ENCODE measurements around the gene UBL3. TPM values are rescaled to one million over a fixed set of nuclear protein-coding genes. Genes with fewer than 3 reads are reported as not detected.

Gene UBL3
- total and polyA plus RNA-seq, 2 donors, result 10.2 to 31.2 TPM

DNA sequence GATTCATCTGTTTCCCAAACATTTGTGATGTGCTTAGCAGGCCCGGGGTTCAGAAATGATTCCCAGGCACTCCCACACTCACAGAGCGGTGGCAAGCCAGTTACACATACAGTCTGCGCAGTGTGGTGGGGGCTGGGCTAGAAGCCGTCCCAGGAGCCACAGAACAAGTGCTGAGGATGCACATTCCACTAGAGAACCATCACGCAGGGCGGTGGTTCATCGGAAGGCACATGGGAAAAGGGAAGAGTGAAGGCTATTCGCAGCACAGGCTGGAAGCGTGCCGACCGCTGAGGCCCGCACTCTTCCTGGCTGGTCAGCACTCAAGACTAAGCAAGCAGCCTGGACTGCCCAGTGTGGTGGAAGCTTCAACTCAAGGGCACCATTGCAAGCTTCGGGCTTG is 128.7 kb downstream of the UBL3 start:
- H3K36me3 ChIP-seq (ENCODE audit: control insufficient read depth in 2 of 2, insufficient read depth in 2 of 2, low read length in 1 of 2), result no peaks in the 10 kb centered on the region
- no peak overlapping the region for H3K27ac ChIP-seq (ENCODE audit: low read depth in 1 of 2, low read length in 1 of 2)
- H3K4me1 ChIP-seq (ENCODE audit: control insufficient read depth in 2 of 2, insufficient read depth in 2 of 2, low read length in 2 of 2), result no peaks in the 10 kb centered on the region
- no peak overlapping the region for H3K4me3 ChIP-seq (ENCODE audit: low read length in 2 of 2)
- 96% methylated on average over 13 of the region's 13 CpGs for WGBS
- no peaks in the 10 kb centered on the region for H3K27me3 ChIP-seq (ENCODE audit: control insufficient read depth in 2 of 2, insufficient read depth in 1 of 2, low read length in 1 of 2)
- no peak for DNase-seq (ENCODE audit: low read depth in 6 of 9, low spot score in 9 of 9)
- no peaks in the 10 kb centered on the region for H3K9me3 ChIP-seq (ENCODE audit: control insufficient read depth in 2 of 2, insufficient read depth in 1 of 2, low read length in 1 of 2)

DNA sequence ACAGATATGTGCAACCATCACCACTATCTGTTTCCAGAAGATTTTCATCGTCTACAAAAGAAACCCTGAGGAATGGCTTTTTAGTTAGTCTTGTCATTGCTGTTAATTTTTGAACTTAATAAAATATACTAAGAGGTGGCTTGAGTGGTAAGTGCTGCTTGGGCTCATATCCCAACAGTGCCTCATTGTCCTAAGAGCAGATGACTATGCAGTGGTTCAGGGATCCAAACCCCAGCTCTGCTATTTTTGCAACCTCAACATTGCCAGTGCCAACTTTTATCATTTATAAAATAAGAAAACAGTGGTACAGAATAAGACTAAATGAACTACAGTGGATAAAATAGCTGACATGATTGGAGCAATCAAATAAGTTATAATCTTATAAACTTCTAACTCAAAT is 131.7 kb downstream of the UBL3 start:
- H3K4me1 ChIP-seq (ENCODE audit: control insufficient read depth in 2 of 2, insufficient read depth in 2 of 2, low read length in 2 of 2), result no peaks in the 10 kb centered on the region
- no peak for DNase-seq (ENCODE audit: low read depth in 6 of 9, low spot score in 9 of 9)
- WGBS, result 98% methylated on average over 1 of the region's 1 CpG

DNA sequence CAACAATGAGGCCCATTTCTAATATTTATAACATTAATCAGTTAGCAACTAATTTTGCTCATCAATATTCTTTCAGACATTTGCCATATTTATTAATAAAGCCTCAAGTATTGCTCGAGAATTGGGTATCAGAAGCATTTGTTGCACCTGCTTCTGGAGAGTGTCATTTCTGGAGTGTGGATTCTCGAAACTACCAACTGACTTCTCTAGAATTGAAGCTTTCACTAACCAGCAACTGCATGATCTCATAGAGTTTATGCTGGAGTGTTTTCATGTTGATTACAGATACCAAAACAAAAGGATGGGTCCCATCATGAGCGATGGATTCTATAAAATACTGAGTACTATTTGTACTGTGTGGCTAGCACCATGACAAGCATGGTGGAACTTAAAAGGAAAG is 133.9 kb downstream of the UBL3 start:
- H3K9me3 ChIP-seq (ENCODE audit: control insufficient read depth in 2 of 2, insufficient read depth in 1 of 2, low read length in 1 of 2), result no peaks in the 10 kb centered on the region
- no peak overlapping the region for H3K4me3 ChIP-seq (ENCODE audit: low read length in 2 of 2)
- H3K36me3 ChIP-seq (ENCODE audit: control insufficient read depth in 2 of 2, insufficient read depth in 2 of 2, low read length in 1 of 2), result no peaks in the 10 kb centered on the region
- DNase-seq (ENCODE audit: low read depth in 6 of 9, low spot score in 9 of 9), result no peak
- WGBS, result 94% methylated on average over 3 of the region's 3 CpGs
- H3K4me1 ChIP-seq (ENCODE audit: control insufficient read depth in 2 of 2, insufficient read depth in 2 of 2, low read length in 2 of 2), result no peaks in the 10 kb centered on the region
- no peak overlapping the region for H3K27ac ChIP-seq (ENCODE audit: low read depth in 1 of 2, low read length in 1 of 2)
- no peaks in the 10 kb centered on the region for H3K27me3 ChIP-seq (ENCODE audit: control insufficient read depth in 2 of 2, insufficient read depth in 1 of 2, low read length in 1 of 2)

More for the DNA sequence above, 131.7 kb downstream of the UBL3 start:
- Histone ChIP-seq H3K9me3 (ENCODE audit: control insufficient read depth in 2 of 2, insufficient read depth in 1 of 2, low read length in 1 of 2) (no peaks in the 10 kb centered on the region), H3K27me3 (ENCODE audit: control insufficient read depth in 2 of 2, insufficient read depth in 1 of 2, low read length in 1 of 2) (no peaks in the 10 kb centered on the region), H3K27ac (ENCODE audit: low read depth in 1 of 2, low read length in 1 of 2) (no peak overlapping the region), H3K4me3 (ENCODE audit: low read length in 2 of 2) (no peak overlapping the region), H3K36me3 (ENCODE audit: control insufficient read depth in 2 of 2, insufficient read depth in 2 of 2, low read length in 1 of 2) (no peaks in the 10 kb centered on the region)
